Measurements from ENCODE around the gene PRM3. TPM values are rescaled to one million over a fixed set of nuclear protein-coding genes. Genes with fewer than 3 reads are reported as not detected.

PRM3 gene
- total and polyA plus RNA-seq, 4 donors, result not detected

DNA sequence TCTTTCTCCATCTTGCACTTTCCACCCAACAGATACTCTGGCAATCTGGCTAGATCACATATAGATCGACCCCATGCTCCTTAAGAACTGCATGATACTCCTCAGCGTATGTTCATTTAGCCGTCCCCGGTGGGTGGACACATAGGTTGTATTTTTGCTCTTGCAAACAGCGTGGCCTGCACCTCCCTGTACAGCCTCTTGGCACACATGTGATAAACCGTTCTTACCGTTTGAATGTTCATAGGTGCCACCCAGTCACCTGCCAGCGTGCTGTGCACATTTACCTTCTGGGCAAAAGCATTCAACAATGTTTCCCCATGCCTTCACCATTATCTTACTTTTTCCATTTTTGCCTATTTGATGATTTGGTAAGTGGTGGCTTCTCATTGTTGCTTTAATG, 10.5 kb downstream of the PRM3 start:
- WGBS, result 81% methylated on average over 8 of the region's 8 CpGs
- Histone ChIP-seq H3K27ac (ENCODE audit: low read depth in 1 of 2, low read length in 2 of 2) (no peak overlapping the region), H3K27me3 (ENCODE audit: control insufficient read depth in 4 of 4, insufficient read depth in 4 of 4, low read length in 3 of 4) (no peaks in the 10 kb centered on the region), H3K4me1 (ENCODE audit: control insufficient read depth in 4 of 4, insufficient read depth in 4 of 4, low read length in 3 of 4) (peaks cover 0 to 19% (median 11%) of the 10 kb centered on the region in 4 donors), H3K4me3 (ENCODE audit: low read depth in 1 of 3, low read length in 3 of 3) (no peak overlapping the region), H3K9ac (ENCODE audit: low read depth in 1 of 2, low read length in 2 of 2) (no peak overlapping the region), H3K9me3 (ENCODE audit: control insufficient read depth in 4 of 4, low read length in 3 of 4) (no peaks in the 10 kb centered on the region), H3K36me3 (ENCODE audit: control insufficient read depth in 4 of 4, insufficient read depth in 3 of 4, low read depth in 1 of 4, low read length in 3 of 4) (no peaks in the 10 kb centered on the region)
- DNase-seq (ENCODE audit: low spot score), result no peak
- no peak for TF ChIP-seq RAD21 (IDR thresholded peaks at IDR 0.05)

- Histone ChIP-seq H3K27ac (ENCODE audit: low read depth in 1 of 2, low read length in 2 of 2) (no peak overlapping the region), H3K36me3 (ENCODE audit: control insufficient read depth in 4 of 4, insufficient read depth in 3 of 4, low read depth in 1 of 4, low read length in 3 of 4) (no peaks in the 10 kb centered on the region), H3K4me1 (ENCODE audit: control insufficient read depth in 4 of 4, insufficient read depth in 4 of 4, low read length in 3 of 4) (peaks cover 2 to 31% (median 23%) of the 10 kb centered on the region in 4 donors), H3K9ac (ENCODE audit: low read depth in 1 of 2, low read length in 2 of 2) (no peak overlapping the region), H3K27me3 (ENCODE audit: control insufficient read depth in 4 of 4, insufficient read depth in 4 of 4, low read length in 3 of 4) (no peaks in the 10 kb centered on the region), H3K9me3 (ENCODE audit: control insufficient read depth in 4 of 4, low read length in 3 of 4) (no peaks in the 10 kb centered on the region), H3K4me3 (ENCODE audit: low read depth in 1 of 3, low read length in 3 of 3) (no peak overlapping the region)
- no peak for TF ChIP-seq YY1 (IDR thresholded peaks at IDR 0.05)
- 92% methylated on average over 3 of the region's 3 CpGs for WGBS
- DNase-seq (ENCODE audit: low spot score), result no peak
These were observed 12.8 kb downstream of the PRM3 start for GRCh38 chr16:11260596-11260966.

- WGBS, result 84% methylated on average over 12 of the region's 12 CpGs
- no peak overlapping the region for H3K4me3 ChIP-seq (ENCODE audit: low read depth in 1 of 3, low read length in 3 of 3)
- DNase-seq (ENCODE audit: low spot score), result no peak
- H3K9ac ChIP-seq (ENCODE audit: low read depth in 1 of 2, low read length in 2 of 2), result no peak overlapping the region
- peak; percentile 62 to 65 for TF ChIP-seq HNF4A (conservative IDR thresholded peaks at IDR 0.05)
- TF ChIP-seq EGR1 (IDR thresholded peaks at IDR 0.05; ENCODE audit: low read depth in 2 of 2), result no peak
- no peak for TF ChIP-seq YY1 (IDR thresholded peaks at IDR 0.05)
- TF ChIP-seq NR2F2 (IDR thresholded peaks at IDR 0.05), result no peak
- TF ChIP-seq, protein P1, sequence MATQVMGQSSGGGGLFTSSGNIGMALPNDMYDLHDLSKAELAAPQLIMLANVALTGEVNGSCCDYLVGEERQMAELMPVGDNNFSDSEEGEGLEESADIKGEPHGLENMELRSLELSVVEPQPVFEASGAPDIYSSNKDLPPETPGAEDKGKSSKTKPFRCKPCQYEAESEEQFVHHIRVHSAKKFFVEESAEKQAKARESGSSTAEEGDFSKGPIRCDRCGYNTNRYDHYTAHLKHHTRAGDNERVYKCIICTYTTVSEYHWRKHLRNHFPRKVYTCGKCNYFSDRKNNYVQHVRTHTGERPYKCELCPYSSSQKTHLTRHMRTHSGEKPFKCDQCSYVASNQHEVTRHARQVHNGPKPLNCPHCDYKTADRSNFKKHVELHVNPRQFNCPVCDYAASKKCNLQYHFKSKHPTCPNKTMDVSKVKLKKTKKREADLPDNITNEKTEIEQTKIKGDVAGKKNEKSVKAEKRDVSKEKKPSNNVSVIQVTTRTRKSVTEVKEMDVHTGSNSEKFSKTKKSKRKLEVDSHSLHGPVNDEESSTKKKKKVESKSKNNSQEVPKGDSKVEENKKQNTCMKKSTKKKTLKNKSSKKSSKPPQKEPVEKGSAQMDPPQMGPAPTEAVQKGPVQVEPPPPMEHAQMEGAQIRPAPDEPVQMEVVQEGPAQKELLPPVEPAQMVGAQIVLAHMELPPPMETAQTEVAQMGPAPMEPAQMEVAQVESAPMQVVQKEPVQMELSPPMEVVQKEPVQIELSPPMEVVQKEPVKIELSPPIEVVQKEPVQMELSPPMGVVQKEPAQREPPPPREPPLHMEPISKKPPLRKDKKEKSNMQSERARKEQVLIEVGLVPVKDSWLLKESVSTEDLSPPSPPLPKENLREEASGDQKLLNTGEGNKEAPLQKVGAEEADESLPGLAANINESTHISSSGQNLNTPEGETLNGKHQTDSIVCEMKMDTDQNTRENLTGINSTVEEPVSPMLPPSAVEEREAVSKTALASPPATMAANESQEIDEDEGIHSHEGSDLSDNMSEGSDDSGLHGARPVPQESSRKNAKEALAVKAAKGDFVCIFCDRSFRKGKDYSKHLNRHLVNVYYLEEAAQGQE (IDR thresholded peaks at IDR 0.05), result no peak
- peak in 1 of 2 donors; percentile 23 for TF ChIP-seq RXRA (IDR thresholded peaks at IDR 0.05)
- no peak for TF ChIP-seq FOXA2 (IDR thresholded peaks at IDR 0.05)
- TF ChIP-seq GABPA (IDR thresholded peaks at IDR 0.05 in 1 of 2, conservative IDR thresholded peaks at IDR 0.05 in 1 of 2), result no peak
- TF ChIP-seq TAF1 (conservative IDR thresholded peaks at IDR 0.05), result no peak
- TF ChIP-seq ATF3 (IDR thresholded peaks at IDR 0.05), result no peak
- TF ChIP-seq ZBTB33 (IDR thresholded peaks at IDR 0.05), result no peak
- no peak for TF ChIP-seq HNF4G (IDR thresholded peaks at IDR 0.05)
- TF ChIP-seq FOXA1 (IDR thresholded peaks at IDR 0.05), result no peak
- peak overlapping the region in 1 of 2 donors; percentile 63 for H3K27ac ChIP-seq (ENCODE audit: low read depth in 1 of 2, low read length in 2 of 2)
- H3K4me1 ChIP-seq (ENCODE audit: control insufficient read depth in 4 of 4, insufficient read depth in 4 of 4, low read length in 3 of 4), result peaks cover 6 to 37% (median 26%) of the 10 kb centered on the region in 4 donors
- H3K27me3 ChIP-seq (ENCODE audit: control insufficient read depth in 4 of 4, insufficient read depth in 4 of 4, low read length in 3 of 4), result no peaks in the 10 kb centered on the region
- H3K9me3 ChIP-seq (ENCODE audit: control insufficient read depth in 4 of 4, low read length in 3 of 4), result no peaks in the 10 kb centered on the region
- no peaks in the 10 kb centered on the region for H3K36me3 ChIP-seq (ENCODE audit: control insufficient read depth in 4 of 4, insufficient read depth in 3 of 4, low read depth in 1 of 4, low read length in 3 of 4)
These were observed 13.5 kb downstream of the PRM3 start for GRCh38 chr16:11259655-11260595.
